ENCODE results near the gene IL18BP. TPM values are rescaled to one million over a fixed set of nuclear protein-coding genes. Genes with fewer than 3 reads are reported as not detected.

IL18BP gene
- total RNA-seq, 1 donor from 2014 or later, result 17.7 TPM

GRCh38 chr11:72005347-72006260, 6.9 kb downstream of the IL18BP start:
- TF ChIP-seq CTCF (IDR thresholded peaks at IDR 0.05; ENCODE audit: unreplicated experiment), result no peak
- no peak for DNase-seq (ENCODE audit: low spot score)
- Mint-ChIP-seq H3K4me1 (ENCODE audit: unreplicated experiment) (peaks cover 6% of the 10 kb centered on the region), H3K4me3 (ENCODE audit: unreplicated experiment) (no peak overlapping the region), H3K27me3 (ENCODE audit: unreplicated experiment) (peaks cover 31% of the 10 kb centered on the region), H3K9me3 (ENCODE audit: unreplicated experiment) (no peaks in the 10 kb centered on the region), H3K36me3 (ENCODE audit: low read depth, unreplicated experiment) (peaks cover 46% of the 10 kb centered on the region), H3K27ac (ENCODE audit: unreplicated experiment) (no peak overlapping the region)

GRCh38 chr11:72006309-72007088, 7.8 kb downstream of the IL18BP start:
- Mint-ChIP-seq H3K36me3 (ENCODE audit: low read depth, unreplicated experiment) (peaks cover 46% of the 10 kb centered on the region), H3K27ac (ENCODE audit: unreplicated experiment) (no peak overlapping the region), H3K9me3 (ENCODE audit: unreplicated experiment) (no peaks in the 10 kb centered on the region), H3K4me1 (ENCODE audit: unreplicated experiment) (peaks cover 6% of the 10 kb centered on the region), H3K27me3 (ENCODE audit: unreplicated experiment) (peaks cover 26% of the 10 kb centered on the region), H3K4me3 (ENCODE audit: unreplicated experiment) (no peak overlapping the region)
- DNase-seq (ENCODE audit: low spot score), result no peak
- no peak for TF ChIP-seq CTCF (IDR thresholded peaks at IDR 0.05; ENCODE audit: unreplicated experiment)

GRCh38 chr11:72007089-72007476, 8.4 kb downstream of the IL18BP start:
- Mint-ChIP-seq H3K36me3 (ENCODE audit: low read depth, unreplicated experiment) (peaks cover 46% of the 10 kb centered on the region), H3K4me1 (ENCODE audit: unreplicated experiment) (peaks cover 3% of the 10 kb centered on the region), H3K27ac (ENCODE audit: unreplicated experiment) (no peak overlapping the region), H3K9me3 (ENCODE audit: unreplicated experiment) (no peaks in the 10 kb centered on the region), H3K27me3 (ENCODE audit: unreplicated experiment) (peaks cover 20% of the 10 kb centered on the region), H3K4me3 (ENCODE audit: unreplicated experiment) (peak overlapping the region; percentile 78)
- DNase-seq (ENCODE audit: low spot score), result no peak
- TF ChIP-seq CTCF (IDR thresholded peaks at IDR 0.05; ENCODE audit: unreplicated experiment), result no peak

GRCh38 chr11:72007587-72007986, 8.9 kb downstream of the IL18BP start:
- peaks cover 41% of the 10 kb centered on the region for H3K36me3 Mint-ChIP-seq (ENCODE audit: low read depth, unreplicated experiment)
- H3K4me3 Mint-ChIP-seq (ENCODE audit: unreplicated experiment), result peak overlapping the region; percentile 78
- no peaks in the 10 kb centered on the region for H3K4me1 Mint-ChIP-seq (ENCODE audit: unreplicated experiment)
- H3K27ac Mint-ChIP-seq (ENCODE audit: unreplicated experiment), result peak overlapping the region; percentile 43
- peaks cover 19% of the 10 kb centered on the region for H3K27me3 Mint-ChIP-seq (ENCODE audit: unreplicated experiment)
- no peak for TF ChIP-seq CTCF (IDR thresholded peaks at IDR 0.05; ENCODE audit: unreplicated experiment)
- H3K9me3 Mint-ChIP-seq (ENCODE audit: unreplicated experiment), result no peaks in the 10 kb centered on the region
- no peak for DNase-seq (ENCODE audit: low spot score)

All from endothelial cell (in vitro differentiated cells).